ENCODE measurements around the gene PLXNA4. TPM values are rescaled to one million over a fixed set of nuclear protein-coding genes. Genes with fewer than 3 reads are reported as not detected.

Gene PLXNA4
- total and polyA plus RNA-seq, 4 donors, result 0.63 to 4.6 (median 2.1) TPM

DNA sequence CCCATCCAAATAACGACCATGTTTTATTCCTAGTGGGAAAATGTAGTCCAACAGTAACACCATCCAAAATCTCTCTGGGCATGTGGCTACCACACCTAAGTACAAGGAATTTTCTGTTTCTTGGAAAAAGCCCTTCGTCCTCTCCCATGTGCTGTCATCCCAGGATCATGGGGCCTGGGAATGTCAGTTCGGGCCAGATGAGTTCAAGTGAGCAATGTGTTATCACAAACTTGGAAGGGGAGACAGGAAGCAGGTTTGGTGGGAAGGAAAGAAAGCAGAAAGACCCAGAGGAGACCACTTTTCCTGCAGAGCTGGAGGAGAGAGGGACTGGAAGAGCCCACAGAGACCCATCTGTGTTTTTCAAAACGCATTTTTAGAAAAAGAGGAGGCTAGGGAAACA is 110.8 kb downstream of the PLXNA4 start:
- ATAC-seq (ENCODE audit: insufficient read depth, low FRiP score) (no peak), DNase-seq (no peak)
- H3K4me1 ChIP-seq (ENCODE audit: control insufficient read depth in 5 of 5, insufficient read depth in 5 of 5, low read length in 5 of 5), result peaks cover 0 to 8% (median 0%) of the 10 kb centered on the region in 5 donors
- 77 to 79% methylated on average over 4 of the region's 4 CpGs for WGBS, 2 donors
- H3K36me3 ChIP-seq (ENCODE audit: control insufficient read depth in 4 of 4, insufficient read depth in 4 of 4, low read length in 4 of 4), result no peaks in the 10 kb centered on the region
- no peak overlapping the region for H3K4me3 ChIP-seq
- H3K9me3 ChIP-seq (ENCODE audit: control insufficient read depth in 4 of 4, insufficient read depth in 3 of 4, low read length in 3 of 4), result no peaks in the 10 kb centered on the region
- no peak overlapping the region for H3K9ac ChIP-seq (ENCODE audit: insufficient read depth in 1 of 2, low read length in 2 of 2)
- TF ChIP-seq, protein P1, sequence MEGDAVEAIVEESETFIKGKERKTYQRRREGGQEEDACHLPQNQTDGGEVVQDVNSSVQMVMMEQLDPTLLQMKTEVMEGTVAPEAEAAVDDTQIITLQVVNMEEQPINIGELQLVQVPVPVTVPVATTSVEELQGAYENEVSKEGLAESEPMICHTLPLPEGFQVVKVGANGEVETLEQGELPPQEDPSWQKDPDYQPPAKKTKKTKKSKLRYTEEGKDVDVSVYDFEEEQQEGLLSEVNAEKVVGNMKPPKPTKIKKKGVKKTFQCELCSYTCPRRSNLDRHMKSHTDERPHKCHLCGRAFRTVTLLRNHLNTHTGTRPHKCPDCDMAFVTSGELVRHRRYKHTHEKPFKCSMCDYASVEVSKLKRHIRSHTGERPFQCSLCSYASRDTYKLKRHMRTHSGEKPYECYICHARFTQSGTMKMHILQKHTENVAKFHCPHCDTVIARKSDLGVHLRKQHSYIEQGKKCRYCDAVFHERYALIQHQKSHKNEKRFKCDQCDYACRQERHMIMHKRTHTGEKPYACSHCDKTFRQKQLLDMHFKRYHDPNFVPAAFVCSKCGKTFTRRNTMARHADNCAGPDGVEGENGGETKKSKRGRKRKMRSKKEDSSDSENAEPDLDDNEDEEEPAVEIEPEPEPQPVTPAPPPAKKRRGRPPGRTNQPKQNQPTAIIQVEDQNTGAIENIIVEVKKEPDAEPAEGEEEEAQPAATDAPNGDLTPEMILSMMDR (IDR thresholded peaks at IDR 0.05; ENCODE audit: control extremely low read depth, extremely low read depth), result no peak
- H3K27ac ChIP-seq (ENCODE audit: low read depth in 1 of 2, low read length in 1 of 2), result no peak overlapping the region
- H3K27me3 ChIP-seq (ENCODE audit: control insufficient read depth in 3 of 3, insufficient read depth in 3 of 3, low read length in 2 of 3), result no peaks in the 10 kb centered on the region

DNA sequence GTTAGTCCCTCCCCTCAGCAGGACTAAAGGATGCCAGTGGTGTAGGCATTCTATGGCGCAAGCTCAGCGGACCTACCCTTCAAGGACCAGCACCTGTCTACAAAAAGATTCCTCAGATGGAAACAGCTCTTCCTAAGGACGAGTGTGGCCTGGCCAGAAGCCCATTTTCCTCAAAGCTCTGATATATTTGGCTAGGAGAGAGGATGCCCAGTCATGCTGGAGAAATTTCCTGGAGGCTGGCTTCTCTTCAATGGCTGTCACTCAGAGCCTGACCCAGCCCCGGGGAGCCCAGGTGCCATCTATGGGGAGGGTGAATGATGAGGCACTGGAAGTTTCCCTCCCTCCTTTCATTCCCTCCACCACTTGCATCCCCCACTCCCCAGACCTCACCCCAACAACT is 111.5 kb downstream of the PLXNA4 start:
- DNase-seq (no peak), ATAC-seq (ENCODE audit: insufficient read depth, low FRiP score) (no peak)
- no peaks in the 10 kb centered on the region for H3K9me3 ChIP-seq (ENCODE audit: control insufficient read depth in 4 of 4, insufficient read depth in 3 of 4, low read length in 3 of 4)
- H3K9ac ChIP-seq (ENCODE audit: insufficient read depth in 1 of 2, low read length in 2 of 2), result no peak overlapping the region
- no peaks in the 10 kb centered on the region for H3K27me3 ChIP-seq (ENCODE audit: control insufficient read depth in 3 of 3, insufficient read depth in 3 of 3, low read length in 2 of 3)
- TF ChIP-seq, protein P1 (IDR thresholded peaks at IDR 0.05; ENCODE audit: control extremely low read depth, extremely low read depth), result no peak
- no peak overlapping the region for H3K4me3 ChIP-seq
- H3K27ac ChIP-seq (ENCODE audit: low read depth in 1 of 2, low read length in 1 of 2), result no peak overlapping the region
- H3K36me3 ChIP-seq (ENCODE audit: control insufficient read depth in 4 of 4, insufficient read depth in 4 of 4, low read length in 4 of 4), result no peaks in the 10 kb centered on the region
- 61 to 73% methylated on average over 4 of the region's 4 CpGs for whole genome bisulfite sequencing, 2 donors
- peaks cover 0 to 8% (median 0%) of the 10 kb centered on the region in 5 donors for H3K4me1 ChIP-seq (ENCODE audit: control insufficient read depth in 5 of 5, insufficient read depth in 5 of 5, low read length in 5 of 5)

DNA sequence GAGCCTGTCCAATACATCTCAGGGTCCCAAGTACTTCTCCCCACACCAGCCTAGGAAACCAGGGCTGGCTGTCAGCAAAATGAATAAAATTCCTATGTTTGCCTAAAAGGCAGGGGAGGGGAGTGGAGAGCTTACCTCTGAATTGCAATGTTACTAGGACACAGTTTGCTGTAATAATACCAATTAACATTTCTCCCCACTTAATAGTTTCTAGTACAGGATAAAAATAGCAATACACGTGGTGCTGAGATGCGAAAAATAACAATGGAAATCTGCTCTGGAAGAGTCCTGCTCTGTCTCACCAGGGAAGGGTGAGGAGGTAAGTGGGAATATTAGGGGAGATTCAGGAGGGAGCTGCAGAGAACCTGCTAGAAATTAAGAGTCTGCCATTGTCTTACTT is 112.3 kb downstream of the PLXNA4 start:
- H3K27me3 ChIP-seq (ENCODE audit: control insufficient read depth in 3 of 3, insufficient read depth in 3 of 3, low read length in 2 of 3), result no peaks in the 10 kb centered on the region
- no peak overlapping the region for H3K9ac ChIP-seq (ENCODE audit: insufficient read depth in 1 of 2, low read length in 2 of 2)
- peaks cover 0 to 8% (median 0%) of the 10 kb centered on the region in 5 donors for H3K4me1 ChIP-seq (ENCODE audit: control insufficient read depth in 5 of 5, insufficient read depth in 5 of 5, low read length in 5 of 5)
- H3K9me3 ChIP-seq (ENCODE audit: control insufficient read depth in 4 of 4, insufficient read depth in 3 of 4, low read length in 3 of 4), result no peaks in the 10 kb centered on the region
- WGBS, 2 donors, result 41 to 67% methylated on average over 2 of the region's 2 CpGs
- no peaks in the 10 kb centered on the region for H3K36me3 ChIP-seq (ENCODE audit: control insufficient read depth in 4 of 4, insufficient read depth in 4 of 4, low read length in 4 of 4)
- ATAC-seq (ENCODE audit: insufficient read depth, low FRiP score), result no peak
- peak overlapping the region in 1 of 2 donors; percentile 63 for H3K27ac ChIP-seq (ENCODE audit: low read depth in 1 of 2, low read length in 1 of 2)
- DNase-seq, result no peak
- TF ChIP-seq, protein P1 (IDR thresholded peaks at IDR 0.05; ENCODE audit: control extremely low read depth, extremely low read depth), result no peak
- H3K4me3 ChIP-seq, result no peak overlapping the region

DNA sequence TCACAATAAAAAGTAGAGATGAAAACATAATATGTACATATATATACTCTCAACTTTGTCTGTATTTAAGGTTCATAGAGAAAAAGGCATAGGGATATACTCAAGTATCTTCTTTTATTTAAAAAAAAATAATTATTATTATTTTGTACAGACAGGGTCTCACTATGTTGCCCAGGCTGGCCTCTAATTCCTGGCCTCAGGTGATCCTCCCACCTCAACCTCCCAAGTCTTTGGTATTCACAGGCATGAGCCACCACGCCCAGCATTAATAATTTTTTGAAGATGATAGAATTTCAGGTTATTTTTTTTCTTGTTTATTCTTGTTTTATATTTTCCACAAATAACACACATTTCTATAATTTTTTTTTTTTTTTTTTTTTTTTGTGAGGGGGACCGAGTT is 113.8 kb downstream of the PLXNA4 start:
- no peak overlapping the region for H3K4me3 ChIP-seq
- WGBS, 2 donors, result 94 to 96% methylated on average over 2 of the region's 2 CpGs
- no peaks in the 10 kb centered on the region for H3K9me3 ChIP-seq (ENCODE audit: control insufficient read depth in 4 of 4, insufficient read depth in 3 of 4, low read length in 3 of 4)
- no peak for ATAC-seq (ENCODE audit: insufficient read depth, low FRiP score)
- DNase-seq, result no peak
- H3K36me3 ChIP-seq (ENCODE audit: control insufficient read depth in 4 of 4, insufficient read depth in 4 of 4, low read length in 4 of 4), result no peaks in the 10 kb centered on the region
- H3K9ac ChIP-seq (ENCODE audit: insufficient read depth in 1 of 2, low read length in 2 of 2), result no peak overlapping the region
- peaks cover 0 to 8% (median 0%) of the 10 kb centered on the region in 5 donors for H3K4me1 ChIP-seq (ENCODE audit: control insufficient read depth in 5 of 5, insufficient read depth in 5 of 5, low read length in 5 of 5)
- H3K27ac ChIP-seq (ENCODE audit: low read depth in 1 of 2, low read length in 1 of 2), result no peak overlapping the region
- H3K27me3 ChIP-seq (ENCODE audit: control insufficient read depth in 3 of 3, insufficient read depth in 3 of 3, low read length in 2 of 3), result no peaks in the 10 kb centered on the region
- TF ChIP-seq, protein P1 (IDR thresholded peaks at IDR 0.05; ENCODE audit: control extremely low read depth, extremely low read depth), result no peak
